Aortic smooth muscle cell (primary cell): ENCODE results near the gene GIMAP2. TPM values are rescaled to one million over a fixed set of nuclear protein-coding genes. Genes with fewer than 3 reads are reported as not detected.

Source experiments
- total RNA-seq: library from RNA; depleted of rRNA; stranded (reverse); fragments of >200 nt; gene quantifications from 2 replicates; pipeline ENCODE4 v1.2.3, GENCODE V29; 2014

Gene GIMAP2
- 0.68 and 1.6 TPM in 2 replicates for total RNA-seq

DNA sequence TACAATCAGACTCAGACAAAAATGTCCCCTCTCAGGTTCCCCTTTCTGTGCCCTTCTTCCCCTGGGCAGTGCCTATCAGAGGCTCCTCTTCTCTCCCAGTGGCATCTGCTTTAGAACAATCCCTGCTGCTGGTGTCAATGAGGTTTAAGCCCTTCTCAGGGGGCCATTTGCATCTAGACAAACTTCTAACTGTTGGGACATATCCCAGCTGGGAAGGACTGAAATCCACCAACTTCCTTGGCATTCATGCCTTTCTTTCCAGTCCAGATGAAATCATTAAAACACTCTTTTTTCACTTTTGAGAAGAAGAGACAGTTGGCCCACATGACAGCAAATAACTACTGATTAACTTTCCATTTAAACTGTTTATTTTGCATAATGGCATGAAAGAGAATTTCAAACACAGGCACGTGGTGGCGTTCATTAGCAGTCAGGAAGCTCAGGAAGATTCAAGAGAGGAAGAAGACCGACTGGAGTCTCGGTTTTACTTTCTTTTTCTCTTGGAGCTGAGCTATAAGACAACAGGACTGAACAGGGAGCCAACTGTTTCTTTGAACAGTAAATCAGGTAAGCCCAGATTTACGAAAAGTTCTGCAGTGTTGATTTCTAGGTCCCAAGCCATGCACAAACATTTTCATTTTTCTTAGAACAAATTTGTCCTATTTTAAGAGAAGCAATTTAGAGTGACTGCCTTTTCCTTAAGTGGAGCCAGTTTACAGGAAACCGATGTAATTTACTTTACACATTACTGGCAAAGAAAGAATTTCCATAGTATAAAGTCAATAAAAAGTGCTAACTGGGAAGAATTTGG is at the start of gene GIMAP2:
Gene GIMAP2 (plus strand): TSS at position 488 of the 811 bp plus-strand sequence. CDS start 1,354 bp downstream, outside the sequence.

DNA sequence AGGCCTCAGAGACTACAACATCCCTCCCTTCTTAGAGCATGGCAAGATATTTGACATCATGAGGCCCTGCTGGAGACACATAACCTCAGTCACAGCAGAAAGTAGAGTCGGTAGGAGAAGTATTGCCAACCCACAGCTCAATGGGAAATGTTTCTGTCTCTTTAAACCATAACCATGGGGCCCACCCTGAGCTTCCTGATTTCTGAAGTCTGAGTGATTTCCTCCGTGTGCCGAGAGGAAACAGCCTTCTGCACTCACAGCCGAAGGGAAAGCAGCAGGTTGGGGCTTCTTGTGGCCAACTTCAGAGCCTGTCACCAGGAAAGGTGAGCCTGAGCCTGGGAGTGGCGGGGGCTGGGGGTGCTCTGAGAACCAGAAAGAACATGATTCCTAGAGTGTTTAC is 30.9 kb downstream of the GIMAP2 start, which contains the start of gene GIMAP1:
Gene GIMAP1 (plus strand): TSS at position 246 of the 400 bp plus-strand sequence. CDS start 2,435 bp downstream, outside the sequence.

DNA sequence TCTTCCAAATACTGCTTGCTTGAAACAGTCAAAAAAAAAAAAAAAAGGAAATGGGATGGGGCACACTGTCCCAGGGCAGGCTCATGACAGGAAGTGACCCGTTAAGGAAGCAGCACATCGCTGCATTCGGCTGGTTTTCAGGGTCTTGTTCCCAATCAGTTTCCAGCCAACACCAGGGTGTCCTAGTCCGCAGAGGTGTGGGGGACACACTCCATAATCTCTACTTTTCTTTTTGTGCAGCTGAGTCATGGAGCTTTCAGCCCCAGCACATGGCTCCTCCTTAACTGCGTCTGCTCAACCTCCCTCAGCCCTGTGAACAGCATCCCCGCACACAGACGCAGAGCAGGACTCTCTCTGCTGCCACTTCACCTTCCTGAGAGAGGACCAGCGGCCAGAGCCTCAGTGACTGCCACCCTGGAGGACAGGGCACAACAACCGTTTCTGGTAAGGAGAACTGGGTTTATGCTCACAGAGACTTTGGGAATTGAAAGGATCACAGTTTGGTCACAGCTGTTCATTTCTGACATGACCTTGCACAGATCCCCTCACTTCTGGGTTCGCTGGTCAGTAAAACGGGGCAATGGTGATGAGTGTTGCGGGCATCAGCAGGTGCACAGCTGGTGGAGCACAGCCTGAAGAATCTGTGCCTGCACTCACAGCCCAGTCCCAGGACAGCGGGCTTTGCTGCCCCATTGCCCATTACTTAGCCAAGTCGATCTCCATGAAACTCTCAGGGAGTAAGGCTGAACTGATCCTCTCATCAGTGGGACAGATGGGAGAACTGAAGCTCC is 52.0 kb downstream of the GIMAP2 start, which contains the start of gene GIMAP5:
Gene GIMAP5 (plus strand): TSS at position 154 of the 791 bp plus-strand sequence. CDS start 3,467 bp downstream, outside the sequence.

Other genes starting within 250 kb of the GIMAP2 start
- 0.62 and 2.1 TPM in 2 replicates for gene GIMAP8, start 235.1 kb upstream of the GIMAP2 start, total RNA-seq
- 0.44 and 1.8 TPM in 2 replicates for gene GIMAP7, start 170.8 kb upstream of the GIMAP2 start, total RNA-seq
- gene GIMAP4, start 118.3 kb upstream of the GIMAP2 start, total RNA-seq: 0.13 and 0.81 TPM in 2 replicates
- gene GIMAP6, start 53.3 kb upstream of the GIMAP2 start, total RNA-seq: 1.7 and 5.4 TPM in 2 replicates
- gene GIMAP1, start 30.9 kb downstream of the GIMAP2 start, total RNA-seq: 0.25 and 0.26 TPM in 2 replicates
- gene GIMAP5, start 51.7 kb downstream of the GIMAP2 start, total RNA-seq: 0.12 and 0.26 TPM in 2 replicates
- gene TMEM176B, start 114.7 kb downstream of the GIMAP2 start, total RNA-seq: 0.13 TPM in 1 of 2 replicates, not detected in the other
- not detected in 2 replicates for gene TMEM176A, start 115.1 kb downstream of the GIMAP2 start, total RNA-seq
- gene AOC1, start 166.8 kb downstream of the GIMAP2 start, total RNA-seq: not detected in 2 replicates